HepG2 (cell line): ENCODE measurements around the gene C11orf65.

Source experiments
- CTCF ChIP-seq: sonication (generic); formaldehyde crosslinking; IDR thresholded peaks from 2 replicates; pipeline ENCODE4 v1.5.0; 2020; ENCODE audit warnings: mild to moderate bottlenecking, missing genetic modification reagents, moderate library complexity
- ESRRA ChIP-seq: sonication (generic); formaldehyde crosslinking; IDR thresholded peaks from 2 replicates; pipeline ENCODE4 v1.5.1; 2020; ENCODE audit warnings: mild to moderate bottlenecking, low read depth, missing genetic modification reagents
- FOSL1 ChIP-seq: sonication (generic); formaldehyde crosslinking; IDR thresholded peaks from 2 replicates; pipeline ENCODE4 v1.9.0; 2021; ENCODE audit warnings: missing genetic modification reagents, borderline replicate concordance
- GABPB1 ChIP-seq: IDR thresholded peaks from 2 replicates; pipeline ENCODE4 v1.6.1; 2016; ENCODE audit warnings: mild to moderate bottlenecking, missing genetic modification reagents, moderate library complexity, missing compliant biosample characterization
- MAFF ChIP-seq: IDR thresholded peaks from 2 replicates; pipeline ENCODE4 v1.6.1; 2011; ENCODE audit warnings: low read depth, low read length, improper control_type of control experiment
- YY1 ChIP-seq: IDR thresholded peaks from 2 replicates; pipeline ENCODE4 v1.6.1; 2011; ENCODE audit warnings: low read length, low read depth, moderate library complexity, mild to moderate bottlenecking; ENCODE audit not compliant: insufficient read depth, insufficient replicate concordance
- ZNF354B ChIP-seq: sonication (generic); formaldehyde crosslinking; IDR thresholded peaks from 2 replicates; pipeline ENCODE4 v1.8.0; 2022; ENCODE audit warnings: mild to moderate bottlenecking, missing genetic modification reagents

- TF ChIP-seq CTCF (CRISPR knock-in tag) (no peak), GABPB1 (no peak), ESRRA (no peak), FOSL1 (CRISPR knock-in tag) (no peak), MAFF (no peak), ZNF354B (CRISPR knock-in tag) (no peak), YY1 (no peak)
These were observed 64.3 kb downstream of the C11orf65 start for GRCh38 chr11:108403052-108403451.
